GM21529 (cell line): Measurements from ENCODE around the gene GRM8.
A peak's percentile ranks its signal among the peaks of the same experiment; 100 is the strongest.

Experiments used
- ATAC-seq: cut with Tn5 transposase; IDR thresholded peaks from one replicate; pipeline ENCODE4 v1.9.1; 2021; ENCODE audit not compliant: unreplicated experiment

The GRM8 gene

DNA sequence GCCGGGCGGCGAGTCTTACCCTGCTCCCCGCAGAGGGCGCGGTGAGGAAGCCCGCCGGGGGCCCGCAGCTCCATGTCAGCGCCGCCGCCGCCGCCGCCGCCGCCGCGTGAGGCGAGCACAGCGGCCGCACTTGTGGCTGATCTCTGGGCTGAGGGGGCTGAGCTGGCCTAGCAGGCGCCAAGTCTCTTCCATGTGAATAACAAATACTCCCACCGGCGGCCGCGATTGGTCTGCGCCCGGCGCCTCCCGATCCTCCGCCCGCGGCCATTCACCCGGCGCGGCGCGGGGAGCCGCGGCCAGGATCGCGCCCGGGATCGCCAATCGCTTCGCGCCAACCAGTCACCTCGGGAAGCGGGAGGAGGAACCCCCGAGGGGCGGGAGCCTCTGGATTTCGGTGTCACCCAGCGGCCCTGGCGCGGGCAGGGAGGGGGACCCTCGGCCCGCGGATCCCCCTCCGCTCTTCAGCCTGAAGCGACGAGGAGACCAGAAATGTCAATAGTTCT, at the start of gene GRM8:
TSS of gene GRM8 (minus strand) at position 164 of the 503 bp plus-strand sequence.
- no peak for ATAC-seq

GRCh38 chr7:127290801-127291361, 38.1 kb upstream of the GRM8 start:
- ATAC-seq: no peak

- ATAC-seq: no peak
Observed at GRCh38 chr7:127290116-127290655, 37.4 kb upstream of the GRM8 start.

DNA sequence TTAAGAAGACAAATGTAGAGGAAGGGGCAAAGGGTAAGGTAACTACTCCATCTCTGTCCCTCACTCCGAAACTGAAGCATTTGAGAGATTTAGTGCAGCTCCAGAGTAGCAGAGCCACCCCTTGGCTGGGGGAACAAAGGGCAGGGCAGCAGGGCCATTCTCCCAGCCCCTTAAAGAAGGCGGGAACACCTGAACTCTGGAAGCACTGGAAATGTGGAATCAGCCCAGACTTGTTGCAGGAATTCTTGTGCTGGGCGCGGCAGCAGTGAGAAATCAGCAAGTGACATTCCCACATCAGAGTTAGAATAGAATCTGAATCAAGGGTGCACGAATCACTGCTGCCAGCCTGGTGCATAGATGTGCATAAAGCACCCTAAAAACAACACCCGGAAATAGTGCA, 34.4 kb upstream of the GRM8 start:
- no peak for ATAC-seq

DNA sequence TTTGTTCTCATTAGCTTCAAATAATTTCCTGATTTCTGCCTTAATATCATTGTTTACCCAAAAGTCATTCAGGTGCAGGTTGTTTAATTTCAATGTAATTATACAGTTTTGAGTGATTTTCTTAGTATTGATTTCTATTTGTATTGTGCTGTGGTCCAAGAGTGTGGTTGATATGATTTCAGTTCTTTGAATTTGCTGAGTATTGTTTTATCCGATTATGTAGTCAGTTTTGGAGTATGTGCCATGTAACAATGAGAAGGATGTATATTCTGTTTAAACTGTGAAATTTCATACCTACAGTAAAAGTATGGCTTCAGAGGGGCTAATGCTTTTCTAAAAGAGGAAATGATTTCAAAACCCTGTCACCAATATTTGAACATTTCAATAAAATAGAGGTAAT, 17.4 kb upstream of the GRM8 start:
- no peak for ATAC-seq

DNA sequence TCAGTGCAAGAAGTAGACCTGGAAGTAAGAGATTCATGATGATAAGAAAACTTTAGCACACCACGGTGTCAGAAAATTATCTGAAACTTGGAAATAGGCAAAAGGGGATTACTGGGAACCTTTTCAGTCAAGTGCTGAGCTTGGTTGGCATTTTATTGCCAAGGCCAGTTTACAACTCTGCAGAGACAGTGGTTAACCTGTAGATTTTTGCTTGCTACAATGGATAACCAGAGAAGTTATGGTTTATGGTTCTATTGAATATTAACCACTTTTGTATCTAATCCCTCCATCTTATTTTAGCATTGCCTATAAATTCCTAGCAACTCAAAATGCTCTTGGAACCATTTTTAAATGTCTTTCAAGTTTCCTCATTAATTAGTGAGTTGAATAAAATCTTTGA, 13.3 kb upstream of the GRM8 start:
- ATAC-seq: no peak

DNA sequence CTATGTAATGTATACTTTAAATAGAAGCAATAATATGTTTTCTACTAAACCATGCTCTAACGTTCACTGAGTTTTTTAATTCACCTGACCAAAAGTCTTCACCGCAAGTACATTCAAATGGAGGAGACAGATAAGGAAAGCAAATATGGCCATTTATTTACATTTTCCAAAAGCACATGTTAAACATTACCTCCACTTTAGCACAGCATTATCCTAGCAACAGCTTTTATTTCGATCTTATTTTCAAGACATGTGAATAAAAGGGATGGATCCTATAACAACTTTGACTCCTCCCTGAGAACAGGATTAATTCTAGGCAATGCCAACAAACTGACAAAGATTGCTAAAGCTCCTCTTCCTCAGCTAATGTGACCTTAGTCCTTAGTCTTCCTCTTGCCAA, 11.5 kb upstream of the GRM8 start:
- no peak for ATAC-seq

DNA sequence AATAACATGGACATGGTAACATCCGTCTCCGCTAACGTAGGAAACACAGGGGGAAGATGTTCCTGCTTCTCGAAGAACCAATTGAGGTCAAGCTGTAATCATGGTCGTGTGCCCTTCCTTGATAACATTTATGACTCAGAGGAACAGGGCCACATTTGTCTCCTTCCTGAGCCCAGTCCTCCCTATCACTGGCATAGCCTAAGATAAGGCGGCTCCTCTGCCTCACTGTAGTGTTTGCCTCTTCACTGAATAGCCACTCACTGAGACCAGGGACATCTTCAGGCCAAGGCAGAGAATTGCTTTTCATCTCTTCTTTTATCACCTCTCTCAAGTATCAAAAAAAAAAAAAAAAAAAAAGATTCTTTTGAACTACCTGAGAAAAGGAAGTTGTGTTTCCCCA, 5.4 kb upstream of the GRM8 start:
- no peak for ATAC-seq

- ATAC-seq: no peak
Observed at GRCh38 chr7:127257086-127257485, 4.3 kb upstream of the GRM8 start.

GRCh38 chr7:127256041-127256725, 3.4 kb upstream of the GRM8 start:
- ATAC-seq: no peak

- no peak for ATAC-seq
Observed at GRCh38 chr7:127254163-127254684, 1.5 kb upstream of the GRM8 start.

GRCh38 chr7:127253281-127254162, 781 bp upstream of the GRM8 start:
- ATAC-seq: peak; percentile 84

- no peak for ATAC-seq
Observed at GRCh38 chr7:127252377-127252713, 396 bp downstream of the GRM8 start.

GRCh38 chr7:127251465-127252376, 1.0 kb downstream of the GRM8 start:
- peak; percentile 29 for ATAC-seq

GRCh38 chr7:127251036-127251464, 1.7 kb downstream of the GRM8 start:
- no peak for ATAC-seq

- no peak for ATAC-seq
Observed at GRCh38 chr7:127250312-127251035, 2.3 kb downstream of the GRM8 start.

- ATAC-seq: peak; percentile 66
Observed at GRCh38 chr7:127245607-127246006, 7.1 kb downstream of the GRM8 start.

GRCh38 chr7:127245002-127245401, 7.7 kb downstream of the GRM8 start:
- ATAC-seq: no peak

DNA sequence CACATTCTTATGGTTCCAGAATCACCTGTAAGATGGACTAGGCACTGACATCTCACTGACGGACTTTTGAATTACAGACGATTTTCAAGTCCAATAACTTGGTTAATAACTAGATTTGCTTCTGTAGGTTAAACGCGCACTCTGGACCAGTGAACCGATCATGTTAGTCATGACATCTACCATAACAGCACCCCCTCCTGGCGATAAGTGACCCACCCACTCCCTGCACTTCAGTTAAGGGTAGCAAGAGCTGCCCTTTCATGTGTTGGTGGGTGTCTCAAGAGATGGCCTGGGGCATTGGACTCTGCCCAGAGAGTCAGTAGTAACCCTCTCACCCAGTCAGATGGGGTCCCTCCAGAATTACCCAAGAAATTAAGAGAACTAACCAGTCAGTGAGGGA, 12.9 kb downstream of the GRM8 start:
- no peak for ATAC-seq

- ATAC-seq: no peak
Observed at GRCh38 chr7:127233630-127234029, 19.1 kb downstream of the GRM8 start.
